Measurements from ENCODE around the gene ADARB2. TPM values are rescaled to one million over a fixed set of nuclear protein-coding genes. Genes with fewer than 3 reads are reported as not detected.
"Not testable (repeated sequence)": the region's sequence is repeated elsewhere in the genome, so short reads cannot be mapped to it uniquely, and the experiment has no call there.

Gene ADARB2
- total and polyA plus RNA-seq, 2 experiments from 2014 or later = not detected

DNA sequence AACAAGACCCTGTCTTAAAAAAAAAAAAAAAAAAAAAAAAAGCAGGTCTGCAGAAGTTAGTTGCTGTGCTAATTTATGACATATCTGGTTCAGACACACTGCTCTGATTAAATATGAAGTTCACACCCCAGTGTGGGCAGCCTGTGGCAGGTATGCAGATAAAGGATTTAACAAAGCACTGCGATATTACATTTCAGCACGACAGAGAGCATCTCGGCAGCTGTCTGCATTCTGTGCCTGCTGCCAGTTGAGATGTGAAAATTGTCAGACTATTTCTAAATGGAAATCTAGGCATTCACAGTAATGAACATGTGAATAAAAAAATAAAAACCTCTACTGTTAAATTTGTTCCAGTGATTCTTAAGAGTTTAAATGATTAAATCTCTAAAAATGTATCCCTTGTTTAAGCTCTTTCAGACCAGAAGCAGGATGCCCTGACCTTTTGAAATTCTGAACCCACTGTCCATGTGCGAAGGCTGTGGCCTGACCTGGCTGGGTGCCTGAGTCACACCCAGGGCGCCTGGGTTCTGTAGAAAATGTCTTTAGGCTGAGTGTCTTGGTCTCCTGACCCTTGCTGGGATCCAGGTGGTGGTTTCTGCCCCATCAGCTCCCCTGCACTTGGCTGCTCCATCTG, 408.2 kb downstream of the ADARB2 start:
- DNase-seq = no peak
- TF ChIP-seq EZH2 (IDR thresholded peaks at IDR 0.05; ENCODE audit: insufficient read depth, poor library complexity, severe bottlenecking) = no peak
- no peak for TF ChIP-seq EZH2phosphoT487 (IDR thresholded peaks at IDR 0.05; ENCODE audit: insufficient read depth, low read depth)
- Histone ChIP-seq H3F3A (ENCODE audit: insufficient read depth) (no peaks in the 10 kb centered on the region), H3K4me1 (ENCODE audit: insufficient read depth) (no peaks in the 10 kb centered on the region), H3K4me2 (ENCODE audit: unreplicated experiment) (no peak overlapping the region), H3K9me2 (ENCODE audit: insufficient read depth) (no peaks in the 10 kb centered on the region), H3K79me2 (ENCODE audit: insufficient read depth) (no peaks in the 10 kb centered on the region), H4K20me1 (ENCODE audit: insufficient read depth) (no peaks in the 10 kb centered on the region), H3K27me3 (replicated peaks; ENCODE audit: insufficient read depth) (no peaks in the 10 kb centered on the region), H3K27ac (no peak overlapping the region), H3K9ac (no peak overlapping the region), H3K9me3 (ENCODE audit: low read depth) (no peaks in the 10 kb centered on the region), H2AFZ (no peak overlapping the region), H3K36me3 (ENCODE audit: low read depth) (no peaks in the 10 kb centered on the region), H3K4me3 (no peak overlapping the region)
- in situ Hi-C loops (cut with MboI) = no loop called here
- WGBS, 2 experiments (ENCODE audit: low coverage in 1 of 2, low lambda C conversion rate in 2 of 2, missing lambda C conversion rate in 2 of 2) = 20 to 22% methylated on average over 5 of the region's 5 CpGs

DNA sequence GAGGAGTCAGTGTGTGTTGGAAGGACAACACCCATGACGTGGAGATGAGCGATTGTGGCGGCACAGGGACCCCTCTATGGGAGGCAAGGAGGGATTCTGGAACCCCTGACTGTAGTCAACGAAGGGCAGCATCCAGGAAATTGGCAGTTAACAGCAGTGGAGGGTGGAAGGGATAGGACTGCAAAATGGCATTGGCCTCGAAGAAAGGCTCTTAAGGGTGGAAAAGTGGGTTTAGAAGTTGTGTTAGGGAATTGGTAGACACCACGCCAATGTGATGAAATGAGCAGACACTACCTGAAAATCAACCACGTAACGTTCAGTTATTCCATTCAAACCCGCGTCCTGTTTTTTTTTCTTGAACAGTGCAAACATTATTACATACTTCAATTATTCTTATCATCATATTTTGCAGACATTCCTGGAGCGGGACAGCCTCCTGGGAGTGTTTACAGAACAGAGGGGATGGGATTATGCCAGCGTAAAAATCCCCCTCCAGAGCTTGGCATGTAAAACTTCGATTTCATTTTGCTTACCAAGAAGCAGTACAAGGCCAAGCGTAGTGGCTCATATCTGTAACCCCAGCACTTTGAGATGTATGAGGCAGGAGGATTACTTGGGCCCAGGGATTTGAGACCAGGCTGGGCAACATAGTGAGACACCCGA, 409.0 kb downstream of the ADARB2 start:
- Histone ChIP-seq H3K9me2 (ENCODE audit: insufficient read depth) (no peaks in the 10 kb centered on the region), H3K9me3 (ENCODE audit: low read depth) (no peaks in the 10 kb centered on the region), H4K20me1 (ENCODE audit: insufficient read depth) (no peaks in the 10 kb centered on the region), H3K27me3 (replicated peaks; ENCODE audit: insufficient read depth) (no peaks in the 10 kb centered on the region), H3K4me3 (no peak overlapping the region), H3F3A (ENCODE audit: insufficient read depth) (no peaks in the 10 kb centered on the region), H3K79me2 (ENCODE audit: insufficient read depth) (no peaks in the 10 kb centered on the region), H2AFZ (no peak overlapping the region), H3K36me3 (ENCODE audit: low read depth) (no peaks in the 10 kb centered on the region), H3K9ac (no peak overlapping the region), H3K4me2 (ENCODE audit: unreplicated experiment) (no peak overlapping the region), H3K4me1 (ENCODE audit: insufficient read depth) (no peaks in the 10 kb centered on the region), H3K27ac (no peak overlapping the region)
- in situ Hi-C loops (cut with MboI) = no loop called here
- no peak for DNase-seq
- no peak for TF ChIP-seq EZH2phosphoT487 (IDR thresholded peaks at IDR 0.05; ENCODE audit: insufficient read depth, low read depth)
- TF ChIP-seq EZH2 (IDR thresholded peaks at IDR 0.05; ENCODE audit: insufficient read depth, poor library complexity, severe bottlenecking) = no peak
- 27 to 29% methylated on average over 15 of the region's 15 CpGs for WGBS, 2 experiments (ENCODE audit: low coverage in 1 of 2, low lambda C conversion rate in 2 of 2, missing lambda C conversion rate in 2 of 2)

DNA sequence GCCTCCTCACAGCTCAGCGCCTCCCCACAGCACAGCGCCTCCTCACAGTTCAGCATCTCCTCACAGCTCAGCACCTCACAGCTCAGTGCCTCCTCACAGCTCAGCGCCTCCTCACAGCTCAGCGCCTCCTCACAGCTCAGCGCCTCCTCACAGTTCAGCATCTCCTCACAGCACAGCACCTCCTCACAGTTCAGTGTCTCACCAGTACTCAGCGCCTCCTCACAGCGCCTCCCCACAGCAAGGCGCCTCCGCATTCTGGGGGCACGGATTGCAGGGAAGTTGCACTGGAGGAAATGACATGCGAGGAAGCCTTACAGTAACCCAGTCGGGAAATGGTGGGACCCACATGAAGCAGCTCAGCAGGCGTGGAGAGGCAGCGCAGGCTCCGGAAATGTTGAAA, 409.6 kb downstream of the ADARB2 start:
- H3K27ac ChIP-seq = no peak overlapping the region
- no peaks in the 10 kb centered on the region for H3F3A ChIP-seq (ENCODE audit: insufficient read depth)
- H3K9me2 ChIP-seq (ENCODE audit: insufficient read depth) = no peaks in the 10 kb centered on the region
- no peaks in the 10 kb centered on the region for H3K36me3 ChIP-seq (ENCODE audit: low read depth)
- no peak for DNase-seq
- no peaks in the 10 kb centered on the region for H3K79me2 ChIP-seq (ENCODE audit: insufficient read depth)
- no peaks in the 10 kb centered on the region for H3K9me3 ChIP-seq (ENCODE audit: low read depth)
- no peaks in the 10 kb centered on the region for H3K4me1 ChIP-seq (ENCODE audit: insufficient read depth)
- 63 to 67% methylated on average over 15 of the region's 15 CpGs for WGBS, 2 experiments (ENCODE audit: low coverage in 1 of 2, low lambda C conversion rate in 2 of 2, missing lambda C conversion rate in 2 of 2)
- no peak for TF ChIP-seq EZH2phosphoT487 (IDR thresholded peaks at IDR 0.05; ENCODE audit: insufficient read depth, low read depth)
- TF ChIP-seq EZH2 (IDR thresholded peaks at IDR 0.05; ENCODE audit: insufficient read depth, poor library complexity, severe bottlenecking) = no peak
- H4K20me1 ChIP-seq (ENCODE audit: insufficient read depth) = no peaks in the 10 kb centered on the region
- H2AFZ ChIP-seq = no peak overlapping the region
- no peak overlapping the region for H3K9ac ChIP-seq
- no peaks in the 10 kb centered on the region for H3K27me3 ChIP-seq (replicated peaks; ENCODE audit: insufficient read depth)
- in situ Hi-C loops (cut with MboI) = no loop called here
- H3K4me2 ChIP-seq (ENCODE audit: unreplicated experiment) = no peak overlapping the region
- no peak overlapping the region for H3K4me3 ChIP-seq

DNA sequence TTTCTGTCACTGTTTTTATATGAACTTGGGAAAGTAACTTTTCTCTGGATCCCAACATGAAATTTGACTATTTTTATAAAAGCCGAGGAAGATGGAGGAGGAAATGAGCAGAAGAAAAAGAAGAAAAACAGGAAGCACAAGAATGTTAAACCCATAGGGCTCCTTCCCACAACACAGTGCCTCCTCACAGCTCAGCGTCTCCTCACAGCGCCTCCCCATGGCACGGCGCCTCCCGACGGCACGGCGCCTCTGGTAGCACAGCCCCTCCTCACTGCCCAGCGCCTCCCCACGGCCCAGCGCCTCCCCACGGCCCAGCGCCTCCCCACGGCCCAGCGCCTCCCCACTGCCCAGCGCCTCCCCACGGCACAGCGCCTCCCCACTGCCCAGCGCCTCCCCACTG, 410.8 kb downstream of the ADARB2 start:
- H3K27me3 ChIP-seq (replicated peaks; ENCODE audit: insufficient read depth); H3K36me3 ChIP-seq (ENCODE audit: low read depth); in situ Hi-C loops (cut with MboI); H4K20me1 ChIP-seq (ENCODE audit: insufficient read depth); H3K27ac ChIP-seq; H2AFZ ChIP-seq; H3K9me2 ChIP-seq (ENCODE audit: insufficient read depth); H3K4me3 ChIP-seq; H3K9me3 ChIP-seq (ENCODE audit: low read depth); H3F3A ChIP-seq (ENCODE audit: insufficient read depth); DNase-seq; H3K79me2 ChIP-seq (ENCODE audit: insufficient read depth); H3K4me2 ChIP-seq (ENCODE audit: unreplicated experiment); H3K9ac ChIP-seq; H3K4me1 ChIP-seq (ENCODE audit: insufficient read depth): not testable (repeated sequence)
- WGBS, 2 experiments (ENCODE audit: low coverage in 1 of 2, low lambda C conversion rate in 2 of 2, missing lambda C conversion rate in 2 of 2) = 88 to 92% methylated on average over 7 to 18 of the region's 20 CpGs
